Right lobe of liver (tissue), 4 donors: ENCODE measurements around the gene GPRC5C.

Experiments
- POLR2A ChIP-seq: fragments of 450-650 bp; IDR thresholded peaks from one replicate; pipeline ENCODE4 v1.6.1; 2017; ENCODE audit warnings: antibody characterized with exemption, mild to moderate bottlenecking
- TF ChIP-seq, protein P1 (sequence below), 4 donors: fragments of 200-600 bp in 3 of 4; fragments of 450-650 bp in 1 of 4; IDR thresholded peaks; one replicate each; pipeline versions ENCODE4 v1.5.1 to v1.8.0; 2016 to 2022; ENCODE audit warnings: antibody characterized with exemption in 4 of 4, mild to moderate bottlenecking in 2 of 4
- donor health status: DM: no; HTN: no; CAD: no.
- donor health status: DM: no; HTN: no; CAD: no.
- donor health status: DM: no; HTN: yes; CAD: no.

DNA sequence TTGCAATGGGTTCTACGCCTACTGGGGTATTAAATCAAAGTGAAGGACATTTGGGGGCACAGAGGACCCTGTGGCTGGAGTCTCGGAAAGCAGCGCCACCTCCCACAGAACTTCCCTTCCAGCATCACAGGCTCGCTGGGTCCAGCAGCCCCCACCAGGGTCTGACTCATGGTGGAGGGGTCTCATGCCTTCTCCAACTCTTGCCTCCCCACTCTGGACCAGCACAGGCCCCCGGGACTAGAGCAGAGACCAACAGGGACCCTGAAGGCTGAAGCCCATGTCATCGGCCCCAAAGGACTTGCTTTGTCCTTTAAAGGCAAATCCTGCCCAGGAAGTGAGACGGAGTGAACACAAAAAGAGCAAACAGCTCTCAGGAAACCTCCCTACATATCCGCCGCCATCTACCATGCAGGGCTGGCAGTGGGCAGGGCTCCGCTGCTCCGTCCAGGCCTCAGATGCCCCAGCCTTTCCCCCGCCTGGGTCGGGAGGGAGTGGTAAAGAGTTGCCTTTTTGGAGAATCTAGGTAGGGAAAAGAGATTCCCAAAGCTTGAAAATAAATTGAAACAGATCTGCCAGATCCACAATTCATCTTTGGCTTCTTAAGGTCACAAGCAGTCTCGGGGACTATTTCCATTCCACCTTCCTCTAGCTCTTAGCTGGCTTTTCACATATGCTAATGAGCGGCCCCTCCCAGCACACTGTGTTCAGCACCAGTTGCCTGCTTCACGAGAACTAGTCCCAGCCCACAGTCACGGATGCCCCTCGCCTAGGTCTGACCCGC is 2.1 kb upstream of the GPRC5C start:
- TF ChIP-seq, protein P1, sequence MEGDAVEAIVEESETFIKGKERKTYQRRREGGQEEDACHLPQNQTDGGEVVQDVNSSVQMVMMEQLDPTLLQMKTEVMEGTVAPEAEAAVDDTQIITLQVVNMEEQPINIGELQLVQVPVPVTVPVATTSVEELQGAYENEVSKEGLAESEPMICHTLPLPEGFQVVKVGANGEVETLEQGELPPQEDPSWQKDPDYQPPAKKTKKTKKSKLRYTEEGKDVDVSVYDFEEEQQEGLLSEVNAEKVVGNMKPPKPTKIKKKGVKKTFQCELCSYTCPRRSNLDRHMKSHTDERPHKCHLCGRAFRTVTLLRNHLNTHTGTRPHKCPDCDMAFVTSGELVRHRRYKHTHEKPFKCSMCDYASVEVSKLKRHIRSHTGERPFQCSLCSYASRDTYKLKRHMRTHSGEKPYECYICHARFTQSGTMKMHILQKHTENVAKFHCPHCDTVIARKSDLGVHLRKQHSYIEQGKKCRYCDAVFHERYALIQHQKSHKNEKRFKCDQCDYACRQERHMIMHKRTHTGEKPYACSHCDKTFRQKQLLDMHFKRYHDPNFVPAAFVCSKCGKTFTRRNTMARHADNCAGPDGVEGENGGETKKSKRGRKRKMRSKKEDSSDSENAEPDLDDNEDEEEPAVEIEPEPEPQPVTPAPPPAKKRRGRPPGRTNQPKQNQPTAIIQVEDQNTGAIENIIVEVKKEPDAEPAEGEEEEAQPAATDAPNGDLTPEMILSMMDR (IDR thresholded peaks at IDR 0.05) = no peak
- TF ChIP-seq POLR2A = peak; percentile 29
